GM18520 (cell line): ENCODE data around the gene HOXA9.

Experiments used
- ATAC-seq: cut with Tn5 transposase; IDR thresholded peaks from one replicate; pipeline ENCODE4 v1.9.1; 2021; ENCODE audit not compliant: unreplicated experiment

Gene HOXA9

GRCh38 chr7:27144781-27145164, 20.6 kb downstream of the HOXA9 start:
- no peak for ATAC-seq

GRCh38 chr7:27143950-27144780, 21.2 kb downstream of the HOXA9 start:
- no peak for ATAC-seq

- ATAC-seq: no peak
Observed at GRCh38 chr7:27143023-27143949, 22.1 kb downstream of the HOXA9 start, which contains the start of gene HOXA5. Gene HOXA5, minus strand, starts transcription at chr7:27143681. Its CDS starts 74 bp downstream, at chr7:27143607.

DNA sequence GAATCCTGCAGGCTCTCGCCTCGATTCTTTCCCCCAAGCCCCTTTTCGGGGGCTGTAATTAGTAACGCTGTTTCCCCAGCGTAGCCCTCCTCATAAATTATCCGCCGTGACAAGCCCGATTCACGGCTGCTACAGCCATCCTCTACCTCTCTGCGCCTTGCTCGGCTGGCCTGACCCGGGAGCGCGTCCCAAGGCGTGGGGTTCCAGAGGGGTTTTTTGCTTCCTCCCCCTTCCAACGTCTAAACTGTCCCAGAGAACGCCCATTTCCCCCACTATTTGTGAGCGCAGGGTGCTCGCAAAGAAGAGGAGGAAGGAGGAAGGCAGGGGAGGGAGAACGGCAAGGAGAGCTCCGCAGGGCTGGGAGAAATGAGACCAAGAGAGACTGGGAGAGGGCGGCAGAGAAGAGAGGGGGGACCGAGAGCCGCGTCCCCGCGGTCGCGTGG, 22.7 kb downstream of the HOXA9 start:
- ATAC-seq: no peak

DNA sequence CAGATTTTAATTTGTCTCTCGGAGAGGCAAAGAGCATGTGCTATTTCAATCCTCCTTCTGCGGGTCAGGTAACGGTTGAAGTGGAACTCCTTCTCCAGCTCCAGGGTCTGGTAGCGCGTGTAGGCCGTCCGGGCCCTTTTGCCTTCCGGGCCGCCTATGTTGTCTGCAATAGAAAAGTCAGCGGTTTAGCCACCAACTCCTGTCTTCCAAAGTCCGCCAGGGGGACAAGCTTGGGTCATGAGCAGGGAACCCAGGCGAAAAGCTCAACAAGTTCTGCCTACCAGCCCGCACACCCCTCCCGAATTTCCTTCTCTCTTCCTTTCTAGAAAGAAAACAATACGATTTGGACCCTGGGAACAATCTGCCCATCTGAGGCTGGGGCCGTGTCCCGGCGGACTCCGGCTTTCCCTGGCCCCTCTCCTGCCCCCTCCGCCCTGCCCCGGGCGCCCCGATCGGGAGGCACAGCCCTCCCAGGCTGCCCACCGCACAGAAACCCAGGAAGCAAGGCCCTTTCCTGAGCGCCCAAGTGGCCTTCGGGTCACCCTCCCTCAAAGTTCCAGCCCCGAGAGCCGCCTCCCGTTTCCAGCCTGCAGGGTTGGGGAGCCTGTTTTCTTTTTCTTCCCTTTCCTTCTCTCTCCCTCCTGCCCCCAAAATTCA, 23.3 kb downstream of the HOXA9 start:
- ATAC-seq: no peak

DNA sequence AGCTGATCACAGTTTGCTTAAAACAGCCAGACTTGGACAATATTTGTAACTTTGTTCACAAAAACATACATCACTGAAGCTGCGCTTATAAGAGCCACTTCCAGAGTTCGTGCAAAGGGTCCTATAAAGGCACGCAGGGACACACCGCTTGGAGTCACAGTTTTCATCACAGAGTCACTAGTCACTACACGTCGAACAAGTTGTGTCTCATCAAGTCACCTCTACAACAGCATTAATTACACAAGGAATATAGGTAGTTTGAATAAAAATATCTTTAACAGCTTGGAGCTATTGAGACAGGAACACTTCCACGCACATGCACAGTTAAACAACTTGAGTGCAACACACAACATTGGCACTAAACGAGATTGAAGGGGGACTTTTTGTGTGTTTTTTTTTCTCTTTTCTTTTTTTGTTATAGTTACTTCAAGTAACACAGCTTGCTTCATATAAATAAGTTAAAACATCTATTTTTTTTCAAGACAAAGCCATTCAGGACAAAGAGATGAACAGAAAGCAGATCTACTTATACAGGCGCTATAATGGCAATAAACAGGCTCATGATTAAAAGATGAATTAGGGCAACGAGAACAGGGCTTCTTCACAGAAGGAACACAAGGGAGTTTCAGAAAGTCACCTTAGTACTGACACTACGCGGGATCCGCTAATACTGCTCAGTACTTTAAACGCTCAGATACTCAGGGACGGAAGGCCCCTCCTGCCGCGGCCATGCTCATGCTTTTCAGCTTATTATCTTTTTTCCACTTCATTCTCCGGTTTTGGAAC, 24.0 kb downstream of the HOXA9 start:
- no peak for ATAC-seq

DNA sequence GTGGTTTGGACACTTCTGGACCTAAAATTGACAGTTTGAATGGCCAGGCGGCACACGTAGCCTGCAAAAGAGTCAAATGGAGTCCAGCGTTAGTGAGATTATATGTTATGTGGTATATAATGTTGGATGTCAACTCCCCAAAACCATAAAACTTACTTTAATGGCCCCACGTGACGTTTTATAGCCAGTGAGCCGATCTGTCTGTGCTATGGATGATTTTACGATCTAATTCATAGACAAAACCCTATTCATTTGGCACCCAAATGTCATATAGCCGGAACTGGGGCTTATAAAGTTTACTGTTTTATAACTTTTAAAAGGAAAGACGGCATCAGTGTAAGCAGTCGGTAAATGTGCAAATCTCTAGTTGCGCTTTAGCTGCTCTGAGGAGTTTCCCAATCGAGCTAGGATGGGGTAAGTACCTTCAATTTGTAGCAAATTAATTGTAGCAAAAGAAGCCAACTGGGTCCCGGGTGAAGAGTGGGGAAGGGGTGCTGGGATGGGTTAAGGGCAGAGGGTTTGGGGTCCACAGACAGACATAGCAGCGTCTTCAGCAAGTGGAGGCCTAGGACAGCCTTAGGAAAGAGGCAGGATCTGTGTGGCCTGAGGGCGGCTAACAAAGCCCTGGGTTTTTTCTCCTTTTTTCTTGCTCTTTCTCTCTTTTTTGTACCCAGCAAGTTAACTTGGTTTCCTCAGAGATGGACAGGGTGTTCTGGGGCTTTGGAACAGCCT, 25.0 kb downstream of the HOXA9 start:
- ATAC-seq: no peak

DNA sequence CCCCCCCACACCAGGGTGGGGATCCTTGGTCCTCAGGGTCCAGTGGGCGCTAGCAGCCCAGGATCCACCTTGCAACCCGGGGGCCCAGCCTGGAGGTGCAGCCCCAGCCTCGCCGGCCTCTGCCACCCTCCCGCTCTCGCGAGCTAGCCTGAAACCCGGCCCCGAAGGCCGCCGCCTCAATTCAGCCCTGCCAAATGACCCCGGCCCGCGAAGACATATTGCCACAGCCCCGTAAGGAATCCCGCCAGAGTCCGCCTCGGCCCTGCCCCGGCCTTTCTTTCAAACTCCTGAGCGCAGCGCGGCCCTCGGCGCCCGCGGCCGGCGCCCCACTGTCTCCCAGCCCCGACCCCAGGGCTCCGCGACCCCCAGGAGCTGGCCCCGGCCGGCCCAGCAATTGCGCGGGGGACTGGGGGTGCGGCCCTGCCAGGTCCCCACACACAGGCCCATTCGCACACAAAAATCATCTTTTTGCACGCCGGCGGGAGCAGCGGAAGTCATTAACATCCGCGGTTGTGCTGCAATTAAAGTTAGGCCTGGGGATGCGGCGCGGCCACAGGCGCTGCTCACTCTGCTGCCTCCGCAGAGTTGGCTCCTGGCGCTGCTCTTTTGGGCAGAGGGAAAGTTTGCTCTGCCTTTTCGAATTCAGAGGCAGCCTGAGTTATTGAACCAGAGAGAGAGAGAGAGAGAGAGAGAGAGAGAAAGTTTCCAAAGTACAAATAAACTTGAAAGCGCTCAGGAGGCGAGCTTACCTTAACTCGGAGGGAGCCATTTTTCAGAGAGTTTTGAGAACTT, 25.8 kb downstream of the HOXA9 start:
- no peak for ATAC-seq

GRCh38 chr7:27138985-27139333, 26.4 kb downstream of the HOXA9 start:
- no peak for ATAC-seq

- no peak for ATAC-seq
Observed at GRCh38 chr7:27138472-27138871, 26.9 kb downstream of the HOXA9 start.

DNA sequence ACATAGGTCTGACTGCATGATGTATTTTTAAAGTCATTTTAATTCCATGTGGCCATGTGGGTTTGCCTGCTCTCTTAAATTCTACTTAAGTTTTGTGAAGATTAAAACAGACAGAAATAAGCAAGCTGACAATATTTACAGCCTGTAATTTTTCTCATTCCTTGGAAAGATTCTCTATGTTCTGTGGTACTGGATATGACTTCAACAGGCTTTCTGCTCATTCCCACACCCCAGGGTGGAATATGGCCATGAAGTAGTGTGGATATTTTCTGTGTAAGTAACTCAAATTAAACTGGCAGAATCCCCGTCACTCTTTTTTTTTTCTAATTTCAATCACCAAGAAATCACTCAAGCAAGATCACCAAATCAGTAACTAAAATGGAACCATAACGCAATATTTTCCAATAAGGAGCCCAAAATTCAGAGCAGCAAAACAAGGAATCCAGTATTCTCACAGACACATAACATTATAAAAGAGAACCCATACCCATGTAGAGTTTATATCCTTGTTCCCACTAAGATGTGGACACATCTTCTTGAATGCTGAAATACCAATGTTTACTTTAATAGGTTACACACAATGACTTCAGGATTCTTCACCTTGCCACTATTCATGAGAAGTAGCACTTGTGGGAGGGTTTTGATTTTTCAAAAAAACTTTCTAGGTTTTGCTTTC, 27.6 kb downstream of the HOXA9 start:
- ATAC-seq: no peak

GRCh38 chr7:27134392-27134791, 30.9 kb downstream of the HOXA9 start:
- no peak for ATAC-seq

- no peak for ATAC-seq
Observed at GRCh38 chr7:27133409-27134231, 31.7 kb downstream of the HOXA9 start.

GRCh38 chr7:27132978-27133377, 32.4 kb downstream of the HOXA9 start:
- no peak for ATAC-seq

- ATAC-seq: no peak
Observed at GRCh38 chr7:27132214-27132613, 33.1 kb downstream of the HOXA9 start.

DNA sequence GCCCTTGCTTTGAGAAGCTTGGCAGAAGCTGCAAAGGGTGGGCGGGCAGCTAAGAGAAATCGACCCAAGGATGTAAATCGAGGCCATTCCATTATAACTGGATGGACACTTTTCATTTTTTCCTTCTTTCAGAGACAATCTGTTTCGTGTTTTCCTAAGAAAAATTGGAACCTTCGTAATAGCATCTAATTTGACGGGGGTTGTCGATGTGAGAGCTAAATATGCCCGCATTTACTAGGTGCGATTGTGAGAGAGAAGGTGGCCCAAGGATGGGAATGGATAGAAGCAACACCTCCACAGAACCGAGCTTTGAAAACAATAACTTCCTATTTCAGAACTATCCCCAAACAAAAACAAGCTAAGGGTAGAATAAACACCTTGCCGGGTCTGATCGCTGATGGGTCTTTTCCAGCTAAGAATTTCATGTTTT, 33.9 kb downstream of the HOXA9 start:
- ATAC-seq: no peak

- ATAC-seq: no peak
Observed at GRCh38 chr7:27130540-27131389, 34.6 kb downstream of the HOXA9 start, which contains the start of gene HOXA4. Gene HOXA4, minus strand, starts transcription at chr7:27130757. Its CDS starts 24 bp downstream, at chr7:27130733.
